Gastroesophageal sphincter (tissue), 4 donors: ENCODE results near the gene TNMD. TPM values are rescaled to one million over a fixed set of nuclear protein-coding genes. Genes with fewer than 3 reads are reported as not detected.

ENCODE experiments used
- ATAC-seq: fragments of 150-250 bp; one replicate; pipeline ENCODE4 v1.9.1; 2016; ENCODE audit warnings: mild to moderate bottlenecking, moderate library complexity
- H3K27ac ChIP-seq, 4 donors: fragments of 200-600 bp; sonication (generic) in 3 of 4; 1 replicate in 3 of 4; 2 replicates in 1 of 4; pipeline ENCODE4 v1.5.1; 2016 to 2019
- H3K27me3 ChIP-seq: fragments of 200-600 bp; sonication (generic); one replicate; pipeline ENCODE4 v1.5.1; 2019
- H3K36me3 ChIP-seq, 2 donors: fragments of 200-600 bp; sonication (generic); one replicate each; pipeline ENCODE4 v1.5.1; 2019; ENCODE audit warnings: control low read depth in 1 of 2
- H3K4me1 ChIP-seq, 3 donors: fragments of 200-600 bp; sonication (generic); 1 replicate in 2 of 3; 2 replicates in 1 of 3; pipeline ENCODE4 v1.5.1; 2016 to 2019; ENCODE audit warnings: control low read depth in 2 of 3
- H3K4me3 ChIP-seq, 2 donors: fragments of 200-600 bp; sonication (generic); one replicate each; pipeline ENCODE4 v1.5.1; 2019; ENCODE audit warnings: mild to moderate bottlenecking in 1 of 2, moderate library complexity in 1 of 2
- H3K9me3 ChIP-seq, 3 donors: fragments of 200-600 bp; sonication (generic); one replicate each; pipeline ENCODE4 v1.5.1; 2017 to 2019; ENCODE audit warnings: control low read depth in 2 of 3
- CTCF ChIP-seq, 4 experiments: fragments of 200-600 bp in 2 of 4; fragments of 450-650 bp in 2 of 4; sonication (generic) in 1 of 4; IDR thresholded peaks; one replicate each; pipeline ENCODE4 v1.5.1; 2017 to 2019; ENCODE audit warnings: antibody characterized with exemption in 4 of 4, mild to moderate bottlenecking in 2 of 4, moderate library complexity in 2 of 4
- EP300 ChIP-seq: sonication (generic); formaldehyde crosslinking; IDR thresholded peaks from one replicate; pipeline ENCODE4 v1.6.1; 2017; ENCODE audit warnings: antibody characterized with exemption, mild to moderate bottlenecking
- POLR2A ChIP-seq, 2 donors: fragments of 450-650 bp; IDR thresholded peaks; one replicate each; pipeline ENCODE4 v1.6.1; 2017; ENCODE audit warnings: antibody characterized with exemption in 2 of 2, mild to moderate bottlenecking in 2 of 2, moderate library complexity in 1 of 2
- POLR2AphosphoS5 ChIP-seq: sonication (generic); formaldehyde crosslinking; IDR thresholded peaks from one replicate; pipeline ENCODE4 v1.6.1; 2017; ENCODE audit warnings: antibody characterized with exemption
- WGBS, 2 donors: methylation state at CpG; one replicate each; pipeline ENCODE4 v1.1.5; 2018; ENCODE audit warnings: low coverage in 1 of 2; 5-methylcytosine and 5-hydroxymethylcytosine counted together
- total RNA-seq, 4 donors: library from RNA; depleted of rRNA; stranded (reverse); fragments of >200 nt; gene quantifications; one replicate each; pipeline ENCODE4 v1.1.0, GENCODE V29; 2016

TNMD gene
- total RNA-seq, 4 donors from 2014 or later, result not detected

GRCh38 chrX:100623001-100623400, 38.3 kb downstream of the TNMD start:
- H3K4me3 ChIP-seq, result no peak overlapping the region
- H3K27ac ChIP-seq, result no peak overlapping the region
- H3K36me3 ChIP-seq, result no peaks in the 10 kb centered on the region
- no peak for ATAC-seq
- no peaks in the 10 kb centered on the region for H3K27me3 ChIP-seq
- no peak for TF ChIP-seq CTCF (IDR thresholded peaks at IDR 0.05)
- no peak for TF ChIP-seq EP300
- no peak for TF ChIP-seq POLR2AphosphoS5
- no peak for TF ChIP-seq POLR2A (IDR thresholded peaks at IDR 0.05)
- H3K4me1 ChIP-seq, result no peaks in the 10 kb centered on the region
- WGBS, 2 donors, result 68% methylated on average over 2 of the region's 4 CpGs; no CpG with 5 or more reads in 1 of the 2 donors
- H3K9me3 ChIP-seq, result no peaks in the 10 kb centered on the region

- H3K4me1 ChIP-seq, result no peaks in the 10 kb centered on the region
- no peaks in the 10 kb centered on the region for H3K9me3 ChIP-seq
- no peak overlapping the region for H3K27ac ChIP-seq
- H3K27me3 ChIP-seq, result no peaks in the 10 kb centered on the region
- H3K4me3 ChIP-seq, result no peak overlapping the region
- WGBS, 2 donors, result 60 to 69% methylated on average over 4 to 5 of the region's 5 CpGs
- ATAC-seq, result no peak
- TF ChIP-seq POLR2AphosphoS5 (no peak), POLR2A (IDR thresholded peaks at IDR 0.05) (no peak), EP300 (no peak), CTCF (IDR thresholded peaks at IDR 0.05) (no peak)
- no peaks in the 10 kb centered on the region for H3K36me3 ChIP-seq
Observed at GRCh38 chrX:100625985-100626491, 41.3 kb downstream of the TNMD start.

GRCh38 chrX:100635040-100635439, 50.3 kb downstream of the TNMD start:
- Histone ChIP-seq H3K27ac (no peak overlapping the region), H3K27me3 (no peaks in the 10 kb centered on the region), H3K9me3 (no peaks in the 10 kb centered on the region), H3K4me1 (peaks cover 0 to 17% (median 0%) of the 10 kb centered on the region in 3 donors), H3K36me3 (peaks cover 0 to 27% of the 10 kb centered on the region in 2 donors), H3K4me3 (no peak overlapping the region)
- ATAC-seq, result no peak
- TF ChIP-seq CTCF (IDR thresholded peaks at IDR 0.05) (no peak), EP300 (no peak), POLR2AphosphoS5 (no peak), POLR2A (IDR thresholded peaks at IDR 0.05) (no peak)
- WGBS, 2 donors, result 59% methylated on average over 5 of the region's 5 CpGs; no CpG with 5 or more reads in 1 of the 2 donors

- H3K27me3 ChIP-seq, result no peaks in the 10 kb centered on the region
- no peaks in the 10 kb centered on the region for H3K9me3 ChIP-seq
- WGBS, 2 donors, result 0 to 38% methylated on average over 1 to 7 of the region's 8 CpGs
- TF ChIP-seq POLR2A (IDR thresholded peaks at IDR 0.05) (no peak), POLR2AphosphoS5 (no peak), CTCF (IDR thresholded peaks at IDR 0.05) (no peak), EP300 (no peak)
- H3K27ac ChIP-seq, result peak overlapping the region; percentile 61 to 76 (median 70)
- no peak for ATAC-seq
- peaks cover 0 to 27% of the 10 kb centered on the region in 2 donors for H3K36me3 ChIP-seq
- peak overlapping the region; percentile 58 to 85 for H3K4me3 ChIP-seq
- peaks cover 0 to 17% (median 0%) of the 10 kb centered on the region in 3 donors for H3K4me1 ChIP-seq
Observed at GRCh38 chrX:100635989-100636320, 51.2 kb downstream of the TNMD start.

- H3K27ac ChIP-seq, result peak within 1 kb of the TSS; percentile 61 to 76 (median 70)
Observed at GRCh38 chrX:100636321-100636991, 51.7 kb downstream of the TNMD start, which contains the start of gene TSPAN6. Gene TSPAN6, minus strand, starts transcription at chrX:100636806. Its CDS starts 112 bp downstream, at chrX:100636694.

More at GRCh38 chrX:100636321-100636991, 51.7 kb downstream of the TNMD start, which contains the start of gene TSPAN6:
- Histone ChIP-seq H3K4me1 (peaks cover 0 to 17% (median 0%) of the 10 kb centered on the region in 3 donors), H3K27me3 (no peaks in the 10 kb centered on the region), H3K36me3 (peaks cover 0 to 23% of the 10 kb centered on the region in 2 donors), H3K4me3 (peak within 1 kb of the TSS; percentile 58 to 85), H3K9me3 (no peaks in the 10 kb centered on the region)
- WGBS, 2 donors, result 0 to 30% methylated on average over 6 to 14 of the region's 51 CpGs
- TF ChIP-seq POLR2A (IDR thresholded peaks at IDR 0.05), result no peak
- peak; percentile 15 to 58 (median 40) for TF ChIP-seq CTCF (IDR thresholded peaks at IDR 0.05)
- peak; percentile 94 for ATAC-seq
